ENCODE data around the gene TREH. TPM values are rescaled to one million over a fixed set of nuclear protein-coding genes. Genes with fewer than 3 reads are reported as not detected.
A peak's percentile ranks its signal among the peaks of the same experiment; 100 is the strongest.

Gene TREH
- total and polyA plus RNA-seq, 2 of the 8 experiments (the other 6 are each of a cell fraction or from before 2014, with no cell fraction given) = 0.03 TPM; not detected in 1

GRCh38 chr11:118689503-118689851, 10.0 kb upstream of the TREH start:
- H3K27ac ChIP-seq (ENCODE audit: low read depth, low read length) = no peak overlapping the region
- peak overlapping the region in 1 of 4 experiments; percentile 46; a peak in 1 of 8 replicates for H3K4me3 ChIP-seq (ENCODE audit: extremely low read depth in 1 of 4, insufficient read depth in 2 of 4, low read depth in 3 of 4, low read length in 4 of 4)
- no peak overlapping the region for H2AK5ac ChIP-seq (ENCODE audit: low read depth, low read length)
- peak overlapping the region; percentile 14 for H4K5ac ChIP-seq (ENCODE audit: insufficient read length, low read depth, low read length)
- H2BK120ac ChIP-seq (replicated peaks; ENCODE audit: low read depth, low read length) = no peak overlapping the region
- peak overlapping the region; percentile 38; the same call in 1 of the 2 replicates for H3K18ac ChIP-seq (ENCODE audit: extremely low read depth, low read length)
- peaks cover 0 to 19% (median 11%) of the 10 kb centered on the region in 4 experiments; a peak in 6 of 7 replicates for H3K4me1 ChIP-seq (replicated peaks in 1 of 4; ENCODE audit: control insufficient read depth in 3 of 4, insufficient read depth in 4 of 4, low read length in 3 of 4)
- H2BK15ac ChIP-seq (ENCODE audit: low read length) = peak overlapping the region; percentile 92; the same call in 1 of the 2 replicates
- no peak overlapping the region for H3K4ac ChIP-seq (replicated peaks; ENCODE audit: insufficient read length, low read depth, low read length)
- no peak overlapping the region for H2BK12ac ChIP-seq (ENCODE audit: low read depth, low read length)
- peak overlapping the region; percentile 30 for H4K91ac ChIP-seq (replicated peaks; ENCODE audit: insufficient read length, low read length)
- H3K23me2 ChIP-seq (ENCODE audit: low read depth, low read length) = no peaks in the 10 kb centered on the region
- no peaks in the 10 kb centered on the region for H3K9me3 ChIP-seq (ENCODE audit: insufficient read depth in 2 of 2, low read depth in 1 of 2, low read length in 1 of 2)
- H3K14ac ChIP-seq (ENCODE audit: insufficient read length) = no peak overlapping the region
- no peak overlapping the region for H3K56ac ChIP-seq (replicated peaks; ENCODE audit: insufficient read length, low read depth, low read length)
- H2BK5ac ChIP-seq (ENCODE audit: low read depth, low read length) = peak overlapping the region; percentile 85; the same call in 1 of the 2 replicates
- peak overlapping the region; percentile 69 for H4K8ac ChIP-seq (ENCODE audit: extremely low read depth, insufficient read depth, low read length)
- ChIA-PET CTCF (ENCODE audit: partially characterized antibody) (interaction anchor here (0.7 to 11.0 kb wide), 54 partner anchors 10 to 361 kb away, joined by 3 to 102 read pairs (median 6); partner anchors contain the start of genes DDX6 and TREH), POLR2A (ENCODE audit: partially characterized antibody) (interaction anchor here (0.6 to 4.9 kb wide), 19 partner anchors 11 to 250 kb away, joined by 3 to 36 read pairs (median 5); partner anchors contain the start of genes BCL9L and DDX6)
- no peak overlapping the region; the same call in 1 of the 2 replicates for H2AFZ ChIP-seq (ENCODE audit: low read length)
- no peaks in the 10 kb centered on the region for H3K27me3 ChIP-seq (replicated peaks in 1 of 4; ENCODE audit: control insufficient read depth in 3 of 4, extremely low read depth in 1 of 4, insufficient read depth in 3 of 4, low read length in 3 of 4)
- H3K4me2 ChIP-seq (ENCODE audit: insufficient read depth in 1 of 2, low read depth in 2 of 2, low read length in 2 of 2) = peak overlapping the region; percentile 1 to 80; a peak in 3 of 4 replicates
- H3K79me1 ChIP-seq (ENCODE audit: low read depth, low read length) = no peaks in the 10 kb centered on the region
- FAIRE-seq = no peak
- no peak overlapping the region for H3K9ac ChIP-seq (replicated peaks in 1 of 4; ENCODE audit: extremely low read depth in 1 of 4, low read depth in 3 of 4, low read length in 3 of 4)
- 20% methylated on average over 7 of the region's 9 CpGs; no CpG with 5 or more reads in 1 of the 2 experiments for WGBS, 2 experiments (ENCODE audit: extremely low coverage in 1 of 2, insufficient coverage in 1 of 2, insufficient read length in 1 of 2, insufficient replicate concordance in 2 of 2, low coverage in 1 of 2, low lambda C conversion rate in 2 of 2, missing lambda C conversion rate in 1 of 2)
- H3K36me3 ChIP-seq (ENCODE audit: control insufficient read depth in 2 of 4, insufficient read depth in 4 of 4, low read length in 3 of 4) = no peaks in the 10 kb centered on the region
- H3K23ac ChIP-seq (ENCODE audit: insufficient read length) = no peak overlapping the region
- no peaks in the 10 kb centered on the region for H3K79me2 ChIP-seq (ENCODE audit: control insufficient read depth in 1 of 2, insufficient read depth in 2 of 2, low read length in 2 of 2)
- TF ChIP-seq CTCF (IDR thresholded peaks at IDR 0.05; ENCODE audit: control extremely low read depth in 1 of 3, insufficient read depth in 1 of 3, low read depth in 1 of 3, low read length in 3 of 3) = peak in 2 of 3 experiments; percentile 4 to 5; a peak in 1 of 4 replicates
- no peak for TF ChIP-seq NANOG (IDR thresholded peaks at IDR 0.05; ENCODE audit: insufficient read depth, low read depth, low read length, poor library complexity, severe bottlenecking)
- no peak for TF ChIP-seq TEAD4 (IDR thresholded peaks at IDR 0.05; ENCODE audit: low read depth, low read length)
- no peaks in the 10 kb centered on the region for H4K20me1 ChIP-seq (replicated peaks in 1 of 2; ENCODE audit: control insufficient read depth in 1 of 2, insufficient read depth in 2 of 2, low read length in 2 of 2)
- peak in 1 of 2 experiments; percentile 23 for DNase-seq (ENCODE audit: low read depth in 1 of 2, low spot score in 2 of 2)
- peak overlapping the region; percentile 86; the same call in 1 of the 2 replicates for H2BK20ac ChIP-seq (ENCODE audit: low read length)
